ENCODE results near the gene ARRB1. TPM values are rescaled to one million over a fixed set of nuclear protein-coding genes. Genes with fewer than 3 reads are reported as not detected.

Gene ARRB1
- total RNA-seq, 1 experiment from 2014 or later: 24.2 TPM

DNA sequence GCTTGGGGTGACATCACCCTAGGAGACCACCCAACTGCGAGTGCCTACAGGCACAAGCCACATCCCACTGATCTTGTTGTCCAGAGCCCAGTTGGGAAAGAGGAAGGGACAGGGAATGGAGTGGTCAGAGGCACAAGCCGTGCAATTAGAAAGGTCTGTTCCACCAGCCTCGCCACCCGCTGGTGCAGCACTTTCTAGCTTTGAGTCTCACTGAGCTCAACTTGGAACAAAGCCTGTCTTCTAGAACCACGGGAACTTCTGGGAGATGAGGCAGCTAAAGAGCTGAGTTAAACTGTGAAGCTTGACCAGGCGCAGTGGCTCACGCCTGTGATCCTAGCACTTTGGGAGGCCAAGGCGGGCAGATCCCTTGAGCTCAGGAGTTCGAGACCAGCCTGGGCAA is 81.6 kb downstream of the ARRB1 start:
- ChIA-PET POLR2A (no interaction called here), RAD21 (ENCODE audit: low non-redundant PET in 1 of 2, low total read pairs in 2 of 2, uncharacterized antibody in 2 of 2, unreplicated experiment in 2 of 2) (no interaction called here), CTCF (interaction anchor here (1.3 to 2.4 kb wide), 6 partner anchors 21 to 247 kb away, joined by 3 to 10 read pairs (median 7); no protein-coding TSS in a partner anchor)
- intact Hi-C loops (cut with micrococcal nuclease): no loop called here
- H2AFZ ChIP-seq (ENCODE audit: low read depth, low read length, poor library complexity, severe bottlenecking): no peak overlapping the region
- no peak overlapping the region for H3K9ac ChIP-seq (ENCODE audit: low read length)
- H3K36me3 ChIP-seq (ENCODE audit: control insufficient read depth in 1 of 2, insufficient read depth in 2 of 2, low read length in 2 of 2): peaks cover 0 to 4% of the 10 kb centered on the region in 2 experiments; a peak in 1 of 4 replicates
- H3K4me1 ChIP-seq (ENCODE audit: control insufficient read depth in 1 of 2, insufficient read depth in 2 of 2, low read length in 2 of 2): no peaks in the 10 kb centered on the region
- H4K20me1 ChIP-seq (ENCODE audit: insufficient read depth): no peaks in the 10 kb centered on the region
- H3K27me3 ChIP-seq (ENCODE audit: insufficient read depth, low read length): no peaks in the 10 kb centered on the region
- no peak overlapping the region for H3K27ac ChIP-seq (ENCODE audit: low read depth, low read length)
- no peak for ATAC-seq
- no peak overlapping the region for H3K4me3 ChIP-seq (replicated peaks in 1 of 2; ENCODE audit: low read depth in 1 of 2, low read length in 2 of 2)
- H3K79me2 ChIP-seq (ENCODE audit: insufficient read depth, low read length): no peaks in the 10 kb centered on the region
- no peak for DNase-seq (ENCODE audit: low read depth, low spot score)
- H3K9me3 ChIP-seq (ENCODE audit: control insufficient read depth in 1 of 2, insufficient read depth in 1 of 2, low read depth in 1 of 2, low read length in 2 of 2): no peaks in the 10 kb centered on the region
- no TSS peak for BruUV-seq (replicated peaks)
- H3K9me2 ChIP-seq (ENCODE audit: insufficient read depth): no peaks in the 10 kb centered on the region
- no peak overlapping the region for H3K4me2 ChIP-seq (ENCODE audit: low read length)
- TF ChIP-seq SP1 (IDR thresholded peaks at IDR 0.05; ENCODE audit: low read depth): no peak
- no peak for TF ChIP-seq CBX3 (IDR thresholded peaks at IDR 0.05; ENCODE audit: low read depth)
- TF ChIP-seq EZH2 (IDR thresholded peaks at IDR 0.05): no peak
- TF ChIP-seq SRF (IDR thresholded peaks at IDR 0.05; ENCODE audit: low read depth): no peak
- TF ChIP-seq POLR2AphosphoS5 (IDR thresholded peaks at IDR 0.05; ENCODE audit: low read depth, low read length): no peak
- TF ChIP-seq, protein P1, sequence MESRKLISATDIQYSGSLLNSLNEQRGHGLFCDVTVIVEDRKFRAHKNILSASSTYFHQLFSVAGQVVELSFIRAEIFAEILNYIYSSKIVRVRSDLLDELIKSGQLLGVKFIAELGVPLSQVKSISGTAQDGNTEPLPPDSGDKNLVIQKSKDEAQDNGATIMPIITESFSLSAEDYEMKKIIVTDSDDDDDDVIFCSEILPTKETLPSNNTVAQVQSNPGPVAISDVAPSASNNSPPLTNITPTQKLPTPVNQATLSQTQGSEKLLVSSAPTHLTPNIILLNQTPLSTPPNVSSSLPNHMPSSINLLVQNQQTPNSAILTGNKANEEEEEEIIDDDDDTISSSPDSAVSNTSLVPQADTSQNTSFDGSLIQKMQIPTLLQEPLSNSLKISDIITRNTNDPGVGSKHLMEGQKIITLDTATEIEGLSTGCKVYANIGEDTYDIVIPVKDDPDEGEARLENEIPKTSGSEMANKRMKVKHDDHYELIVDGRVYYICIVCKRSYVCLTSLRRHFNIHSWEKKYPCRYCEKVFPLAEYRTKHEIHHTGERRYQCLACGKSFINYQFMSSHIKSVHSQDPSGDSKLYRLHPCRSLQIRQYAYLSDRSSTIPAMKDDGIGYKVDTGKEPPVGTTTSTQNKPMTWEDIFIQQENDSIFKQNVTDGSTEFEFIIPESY (IDR thresholded peaks at IDR 0.05; ENCODE audit: extremely low read depth, insufficient replicate concordance, low read length): no peak
- no peak for TF ChIP-seq EZH2phosphoT487 (IDR thresholded peaks at IDR 0.05; ENCODE audit: borderline replicate concordance)
- TF ChIP-seq ELF1 (IDR thresholded peaks at IDR 0.05; ENCODE audit: borderline replicate concordance, low read depth): no peak
- TF ChIP-seq ZFX (IDR thresholded peaks at IDR 0.05): no peak
- TF ChIP-seq RAD21 (IDR thresholded peaks at IDR 0.05; ENCODE audit: low read depth): no peak
- no peak for TF ChIP-seq TCF7L2 (IDR thresholded peaks at IDR 0.05; ENCODE audit: borderline replicate concordance, extremely low read depth, insufficient read depth, insufficient read length)
- TF ChIP-seq SIN3A (IDR thresholded peaks at IDR 0.05; ENCODE audit: low read depth): no peak
- TF ChIP-seq, protein P2, sequence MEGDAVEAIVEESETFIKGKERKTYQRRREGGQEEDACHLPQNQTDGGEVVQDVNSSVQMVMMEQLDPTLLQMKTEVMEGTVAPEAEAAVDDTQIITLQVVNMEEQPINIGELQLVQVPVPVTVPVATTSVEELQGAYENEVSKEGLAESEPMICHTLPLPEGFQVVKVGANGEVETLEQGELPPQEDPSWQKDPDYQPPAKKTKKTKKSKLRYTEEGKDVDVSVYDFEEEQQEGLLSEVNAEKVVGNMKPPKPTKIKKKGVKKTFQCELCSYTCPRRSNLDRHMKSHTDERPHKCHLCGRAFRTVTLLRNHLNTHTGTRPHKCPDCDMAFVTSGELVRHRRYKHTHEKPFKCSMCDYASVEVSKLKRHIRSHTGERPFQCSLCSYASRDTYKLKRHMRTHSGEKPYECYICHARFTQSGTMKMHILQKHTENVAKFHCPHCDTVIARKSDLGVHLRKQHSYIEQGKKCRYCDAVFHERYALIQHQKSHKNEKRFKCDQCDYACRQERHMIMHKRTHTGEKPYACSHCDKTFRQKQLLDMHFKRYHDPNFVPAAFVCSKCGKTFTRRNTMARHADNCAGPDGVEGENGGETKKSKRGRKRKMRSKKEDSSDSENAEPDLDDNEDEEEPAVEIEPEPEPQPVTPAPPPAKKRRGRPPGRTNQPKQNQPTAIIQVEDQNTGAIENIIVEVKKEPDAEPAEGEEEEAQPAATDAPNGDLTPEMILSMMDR (IDR thresholded peaks at IDR 0.05 in 2 of 3, conservative IDR thresholded peaks at IDR 0.05 in 1 of 3; ENCODE audit: borderline replicate concordance in 1 of 3, insufficient read depth in 1 of 3, low read depth in 2 of 3, low read length in 2 of 3): no peak
- TF ChIP-seq, protein P3, sequence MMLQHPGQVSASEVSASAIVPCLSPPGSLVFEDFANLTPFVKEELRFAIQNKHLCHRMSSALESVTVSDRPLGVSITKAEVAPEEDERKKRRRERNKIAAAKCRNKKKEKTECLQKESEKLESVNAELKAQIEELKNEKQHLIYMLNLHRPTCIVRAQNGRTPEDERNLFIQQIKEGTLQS (IDR thresholded peaks at IDR 0.05): no peak
- no peak for TF ChIP-seq CEBPB (IDR thresholded peaks at IDR 0.05; ENCODE audit: low read depth)
- TF ChIP-seq, protein P4, sequence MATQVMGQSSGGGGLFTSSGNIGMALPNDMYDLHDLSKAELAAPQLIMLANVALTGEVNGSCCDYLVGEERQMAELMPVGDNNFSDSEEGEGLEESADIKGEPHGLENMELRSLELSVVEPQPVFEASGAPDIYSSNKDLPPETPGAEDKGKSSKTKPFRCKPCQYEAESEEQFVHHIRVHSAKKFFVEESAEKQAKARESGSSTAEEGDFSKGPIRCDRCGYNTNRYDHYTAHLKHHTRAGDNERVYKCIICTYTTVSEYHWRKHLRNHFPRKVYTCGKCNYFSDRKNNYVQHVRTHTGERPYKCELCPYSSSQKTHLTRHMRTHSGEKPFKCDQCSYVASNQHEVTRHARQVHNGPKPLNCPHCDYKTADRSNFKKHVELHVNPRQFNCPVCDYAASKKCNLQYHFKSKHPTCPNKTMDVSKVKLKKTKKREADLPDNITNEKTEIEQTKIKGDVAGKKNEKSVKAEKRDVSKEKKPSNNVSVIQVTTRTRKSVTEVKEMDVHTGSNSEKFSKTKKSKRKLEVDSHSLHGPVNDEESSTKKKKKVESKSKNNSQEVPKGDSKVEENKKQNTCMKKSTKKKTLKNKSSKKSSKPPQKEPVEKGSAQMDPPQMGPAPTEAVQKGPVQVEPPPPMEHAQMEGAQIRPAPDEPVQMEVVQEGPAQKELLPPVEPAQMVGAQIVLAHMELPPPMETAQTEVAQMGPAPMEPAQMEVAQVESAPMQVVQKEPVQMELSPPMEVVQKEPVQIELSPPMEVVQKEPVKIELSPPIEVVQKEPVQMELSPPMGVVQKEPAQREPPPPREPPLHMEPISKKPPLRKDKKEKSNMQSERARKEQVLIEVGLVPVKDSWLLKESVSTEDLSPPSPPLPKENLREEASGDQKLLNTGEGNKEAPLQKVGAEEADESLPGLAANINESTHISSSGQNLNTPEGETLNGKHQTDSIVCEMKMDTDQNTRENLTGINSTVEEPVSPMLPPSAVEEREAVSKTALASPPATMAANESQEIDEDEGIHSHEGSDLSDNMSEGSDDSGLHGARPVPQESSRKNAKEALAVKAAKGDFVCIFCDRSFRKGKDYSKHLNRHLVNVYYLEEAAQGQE (IDR thresholded peaks at IDR 0.05; ENCODE audit: low read depth): no peak
- no peak for TF ChIP-seq POLR2A (IDR thresholded peaks at IDR 0.05; ENCODE audit: borderline replicate concordance, extremely low read depth, insufficient read depth, insufficient read length)
- no peak for TF ChIP-seq YY1 (IDR thresholded peaks at IDR 0.05; ENCODE audit: extremely low read depth, insufficient replicate concordance, low read depth, low read length)
- TF ChIP-seq FOSL1 (IDR thresholded peaks at IDR 0.05; ENCODE audit: low read depth): no peak
